Activated CD4-positive, alpha-beta T cell treated with anti-CD3 and anti-CD28 coated beads, Interleukin-2, amount 50 U/mL, for 48 hours (primary cell): ENCODE data around the gene SLC44A4.
"Not testable (repeated sequence)": the region's sequence is repeated elsewhere in the genome, so short reads cannot be mapped to it uniquely, and the experiment has no call there.

Experiments used
- DNase-seq, 2 experiments: peaks; one replicate each; pipeline ENCODE4 v3.0.0-alpha.2; 2020

SLC44A4 gene

GRCh38 chr6:31878222-31878621, 575 bp downstream of the SLC44A4 start:
- no peak for DNase-seq

GRCh38 chr6:31877651-31878161, 1.1 kb downstream of the SLC44A4 start:
- no peak for DNase-seq

GRCh38 chr6:31877125-31877650, 1.6 kb downstream of the SLC44A4 start:
- DNase-seq: no peak

DNA sequence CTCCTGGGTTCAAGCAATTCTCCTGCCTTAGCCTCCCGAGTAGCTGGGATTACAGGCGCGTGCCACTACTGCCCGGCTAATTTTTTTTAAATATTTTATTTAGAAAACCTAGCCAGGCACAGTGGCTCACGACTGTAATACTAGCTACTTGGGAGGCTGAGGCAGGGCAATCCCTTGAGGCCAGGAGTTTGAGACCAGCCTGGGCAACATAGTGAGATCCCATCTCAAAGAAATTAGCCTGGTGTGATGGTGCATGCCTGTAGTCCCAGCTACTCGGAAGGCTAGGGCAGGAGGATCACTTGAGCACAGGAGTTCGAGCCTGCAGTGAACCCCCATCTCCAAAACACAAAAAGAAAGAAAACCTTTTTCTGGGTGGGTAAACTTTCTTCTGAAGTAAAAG, 2.4 kb downstream of the SLC44A4 start:
- no peak for DNase-seq

GRCh38 chr6:31875877-31876276, 2.9 kb downstream of the SLC44A4 start:
- no peak for DNase-seq

DNA sequence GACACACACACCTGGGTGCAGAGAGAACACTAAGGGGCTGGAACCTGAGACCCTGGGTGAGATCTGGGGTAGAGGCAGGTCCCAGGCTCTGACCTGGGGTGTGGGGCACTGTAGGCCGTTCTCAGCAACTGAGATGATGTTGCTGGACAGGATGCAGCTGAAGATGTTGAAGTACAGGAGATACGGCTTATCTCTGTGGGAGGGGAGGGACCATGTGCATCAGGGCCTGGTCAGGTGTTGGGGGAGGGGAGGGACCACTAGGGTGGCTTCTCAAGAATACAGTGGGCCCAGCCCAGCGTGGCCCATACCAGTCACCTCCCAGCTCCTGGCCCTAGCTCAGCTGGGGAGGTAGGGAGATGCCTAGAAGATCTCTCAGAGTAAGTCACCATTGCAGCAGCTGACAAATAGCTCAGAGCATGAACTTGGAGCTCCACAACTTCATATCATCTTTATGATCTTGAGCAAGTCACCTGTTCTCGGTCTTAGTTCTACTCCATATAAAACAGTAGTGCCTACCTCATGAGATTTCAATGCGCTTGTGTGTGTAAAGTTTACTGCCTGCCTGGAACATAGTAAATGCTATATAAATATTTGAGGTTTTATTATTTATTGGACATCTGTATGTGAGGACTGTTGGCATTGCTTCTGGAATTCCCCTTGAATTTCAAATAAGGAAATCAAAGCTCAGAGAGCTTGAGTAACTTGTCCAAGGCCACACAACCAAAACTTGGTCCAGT, 3.8 kb downstream of the SLC44A4 start:
- no peak for DNase-seq

- no peak for DNase-seq
Observed at GRCh38 chr6:31874084-31874670, 4.6 kb downstream of the SLC44A4 start.

- no peak for DNase-seq
Observed at GRCh38 chr6:31871046-31871659, 7.6 kb downstream of the SLC44A4 start.

DNA sequence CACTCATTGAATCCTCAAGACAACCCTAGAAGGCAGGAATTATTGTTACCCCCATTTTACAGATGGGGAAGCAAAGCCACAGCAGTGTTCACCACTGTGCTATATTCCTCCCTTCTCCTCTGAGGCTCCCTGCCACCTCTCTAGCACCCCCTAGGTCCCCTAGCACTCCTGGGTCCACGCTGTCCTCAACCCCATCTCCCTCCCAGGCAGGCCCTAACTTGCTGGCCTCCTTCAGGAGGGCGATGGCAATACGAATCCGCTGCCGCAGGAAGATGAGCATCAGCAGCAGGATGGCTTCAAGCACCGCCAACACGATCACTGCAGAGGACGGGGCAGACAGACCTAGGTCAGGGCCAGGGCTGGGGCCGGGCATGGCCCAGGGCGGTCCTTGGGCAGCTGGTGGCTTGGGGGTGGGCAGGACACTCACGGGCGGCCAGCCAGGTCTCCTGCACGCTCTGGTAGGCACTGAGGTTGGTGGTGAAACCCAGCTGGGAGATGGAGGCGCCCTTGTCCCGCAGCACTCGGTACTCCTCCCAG, 8.3 kb downstream of the SLC44A4 start:
- no peak for DNase-seq

GRCh38 chr6:31869343-31869742, 9.5 kb downstream of the SLC44A4 start:
- no peak for DNase-seq

- not testable (repeated sequence) for DNase-seq
Observed at GRCh38 chr6:31868658-31868971, 10.2 kb downstream of the SLC44A4 start.

DNA sequence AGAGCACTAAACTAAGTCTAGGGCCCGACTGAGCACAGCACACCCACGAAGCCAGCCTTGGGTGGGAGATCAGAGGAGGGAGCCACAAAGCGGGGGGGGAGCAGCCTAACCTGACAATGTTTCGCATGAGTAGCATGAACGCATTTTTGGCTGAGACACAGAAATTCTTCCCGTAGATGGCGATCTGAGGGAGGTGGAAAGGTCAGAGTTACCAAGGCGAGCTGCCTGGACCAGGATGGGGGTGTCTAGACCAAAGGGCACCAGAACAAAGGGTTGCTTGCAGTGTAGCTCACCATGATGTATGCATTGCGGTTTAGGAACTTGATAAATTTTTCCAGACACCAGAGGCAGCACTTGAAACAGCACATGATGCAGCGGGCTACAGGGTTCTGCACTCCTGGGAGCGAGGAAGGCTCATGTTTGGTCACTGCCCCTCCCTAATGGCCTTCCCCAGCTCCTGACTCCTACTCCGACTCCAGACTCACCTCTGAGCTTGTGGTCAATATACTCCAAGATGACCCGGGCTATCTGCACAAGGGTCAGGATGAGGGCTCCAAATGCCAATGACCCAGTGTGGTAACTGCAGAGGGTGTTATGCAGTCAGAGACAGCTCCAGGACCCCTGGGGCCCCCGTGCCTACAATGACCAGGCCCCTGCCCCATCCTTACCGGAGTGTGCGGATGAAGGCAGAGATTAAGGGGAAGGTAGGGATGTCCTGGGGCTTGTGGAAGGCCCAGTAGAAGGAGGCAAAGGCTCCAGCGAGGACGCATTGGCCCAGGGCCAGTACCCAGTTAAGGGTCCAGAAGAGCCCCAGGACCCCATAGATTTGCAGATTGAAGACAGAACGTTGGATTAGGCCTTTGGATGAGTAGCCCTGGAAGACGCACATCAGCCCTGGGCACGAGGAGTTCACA, 13.3 kb downstream of the SLC44A4 start:
- DNase-seq: no peak

- DNase-seq: no peak
Observed at GRCh38 chr6:31864818-31865204, 14.0 kb downstream of the SLC44A4 start.

DNA sequence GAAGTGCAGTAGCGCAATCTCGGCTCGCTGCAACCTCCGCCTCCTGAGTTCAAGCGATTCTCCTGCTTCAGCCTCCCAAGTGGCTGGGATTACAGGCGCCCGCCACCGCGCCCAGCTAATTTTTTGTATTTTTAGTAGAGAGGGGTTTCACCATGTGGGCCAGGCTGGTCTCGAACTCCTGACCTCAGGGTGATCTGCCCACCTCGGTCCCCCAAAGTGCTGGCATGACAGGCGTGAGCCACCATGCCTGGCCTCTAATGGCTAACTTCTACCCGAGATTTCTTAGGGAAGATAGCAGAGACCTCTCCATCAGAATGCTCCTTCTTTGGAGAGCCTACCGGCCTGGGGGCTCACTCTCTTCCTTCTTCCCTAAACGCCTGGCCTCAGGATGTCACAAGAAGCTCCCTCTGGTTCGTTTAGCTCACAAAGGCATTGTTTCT, 14.7 kb downstream of the SLC44A4 start:
- DNase-seq: not testable (repeated sequence)

- DNase-seq: peak; percentile 98 to 99
Observed at GRCh38 chr6:31862344-31863235, 16.2 kb downstream of the SLC44A4 start, which contains the start of gene NEU1. TSS of gene NEU1 (minus strand) at chr6:31862821. CDS start at chr6:31862776, 45 bp downstream.

GRCh38 chr6:31861919-31862343, 16.9 kb downstream of the SLC44A4 start:
- DNase-seq: no peak

GRCh38 chr6:31861150-31861549, 17.6 kb downstream of the SLC44A4 start:
- DNase-seq: no peak

GRCh38 chr6:31860349-31860748, 18.4 kb downstream of the SLC44A4 start:
- DNase-seq: no peak

DNA sequence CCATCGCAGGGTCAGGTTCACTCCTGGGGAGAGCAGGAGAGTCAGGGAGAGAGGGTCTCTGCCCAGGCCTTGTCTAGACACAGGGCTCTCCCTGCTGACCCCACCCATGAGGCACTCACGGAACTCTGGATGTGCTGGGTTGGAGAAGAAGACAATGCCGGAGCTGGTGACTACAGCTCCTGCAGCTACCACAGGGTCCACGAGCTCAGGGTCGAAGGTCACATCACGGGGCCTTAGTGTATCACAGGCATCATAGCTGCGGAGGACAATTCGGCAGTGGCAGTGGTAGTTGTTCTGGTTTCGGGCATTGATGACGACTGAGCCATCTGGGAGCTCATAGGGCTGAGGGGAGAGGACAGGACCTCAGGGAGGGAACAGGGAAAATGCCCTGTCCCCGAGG, 18.9 kb downstream of the SLC44A4 start:
- DNase-seq: no peak

DNA sequence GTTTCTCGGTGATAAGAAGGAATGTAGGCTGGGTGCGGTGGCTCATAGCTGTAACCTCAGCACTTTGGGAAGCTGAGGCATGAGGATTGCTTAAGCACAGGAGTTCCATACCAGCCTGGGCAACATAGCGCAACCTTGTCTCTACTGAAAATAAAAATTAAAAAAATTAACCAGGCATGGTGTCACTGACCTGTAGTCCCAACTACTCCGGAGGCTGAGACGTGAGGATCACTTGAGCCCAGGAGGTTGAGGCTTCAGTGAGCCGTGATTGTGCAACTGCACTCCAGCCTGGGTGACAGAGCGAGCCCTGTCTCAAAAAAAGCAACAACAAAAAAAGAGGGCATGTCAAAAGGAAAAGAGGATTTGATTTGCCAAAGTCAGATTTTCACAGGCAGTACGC, 20.1 kb downstream of the SLC44A4 start:
- DNase-seq: no peak

DNA sequence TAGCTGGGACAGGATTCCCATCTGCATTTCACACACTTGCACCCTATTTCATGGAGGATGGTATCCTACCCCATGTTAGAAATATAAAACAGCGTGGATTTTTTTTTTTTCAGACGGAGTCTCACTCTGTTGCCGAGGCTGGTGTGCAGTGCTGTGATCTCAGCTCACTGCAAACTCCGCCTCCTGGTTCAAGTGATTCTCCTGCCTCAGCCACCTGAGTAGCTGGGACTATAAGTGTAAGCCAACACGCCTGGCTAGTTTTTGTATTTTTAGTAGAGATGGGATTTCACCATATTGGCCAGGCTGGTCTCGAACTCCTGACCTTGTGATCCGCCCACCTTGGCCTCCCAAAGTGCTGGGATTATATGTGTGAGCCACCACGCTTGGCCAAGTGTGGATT, 21.0 kb downstream of the SLC44A4 start:
- not testable (repeated sequence) for DNase-seq
